ENCODE measurements around the gene KCNQ2. TPM values are rescaled to one million over a fixed set of nuclear protein-coding genes. Genes with fewer than 3 reads are reported as not detected.

KCNQ2 gene
- total RNA-seq, 1 donor from 2014 or later = 157 TPM

- Mint-ChIP-seq H3K27me3 (ENCODE audit: low read depth) (peaks cover 9% of the 10 kb centered on the region), H3K27ac (ENCODE audit: unreplicated experiment) (no peak overlapping the region), H3K4me1 (peaks cover 6% of the 10 kb centered on the region), H3K9me3 (no peaks in the 10 kb centered on the region), H3K36me3 (ENCODE audit: low read depth) (no peaks in the 10 kb centered on the region), H3K4me3 (no peak overlapping the region)
- TF ChIP-seq CTCF (conservative IDR thresholded peaks at IDR 0.05) = no peak
- DNase-seq (ENCODE audit: low read depth, low spot score) = no peak
These were observed 73.5 kb downstream of the KCNQ2 start for GRCh38 chr20:63398744-63399514.

- Mint-ChIP-seq H3K27ac (ENCODE audit: unreplicated experiment) (no peak overlapping the region), H3K9me3 (no peaks in the 10 kb centered on the region), H3K4me3 (no peak overlapping the region), H3K27me3 (ENCODE audit: low read depth) (peaks cover 9% of the 10 kb centered on the region), H3K36me3 (ENCODE audit: low read depth) (no peaks in the 10 kb centered on the region), H3K4me1 (peaks cover 9% of the 10 kb centered on the region)
- no peak for DNase-seq (ENCODE audit: low read depth, low spot score)
- TF ChIP-seq CTCF (conservative IDR thresholded peaks at IDR 0.05) = no peak
These were observed 74.5 kb downstream of the KCNQ2 start for GRCh38 chr20:63397946-63398450.

GRCh38 chr20:63397155-63397843 lies 75.2 kb downstream of the KCNQ2 start:
- TF ChIP-seq CTCF (conservative IDR thresholded peaks at IDR 0.05) = no peak
- no peak for DNase-seq (ENCODE audit: low read depth, low spot score)
- Mint-ChIP-seq H3K27ac (ENCODE audit: unreplicated experiment) (no peak overlapping the region), H3K27me3 (ENCODE audit: low read depth) (peaks cover 9% of the 10 kb centered on the region), H3K4me1 (peaks cover 9% of the 10 kb centered on the region), H3K9me3 (no peaks in the 10 kb centered on the region), H3K36me3 (ENCODE audit: low read depth) (no peaks in the 10 kb centered on the region), H3K4me3 (no peak overlapping the region)

- no peak for TF ChIP-seq CTCF (conservative IDR thresholded peaks at IDR 0.05)
- no peak overlapping the region for H3K27ac Mint-ChIP-seq (ENCODE audit: unreplicated experiment)
- no peaks in the 10 kb centered on the region for H3K36me3 Mint-ChIP-seq (ENCODE audit: low read depth)
- no peak for DNase-seq (ENCODE audit: low read depth, low spot score)
- peaks cover 9% of the 10 kb centered on the region for H3K27me3 Mint-ChIP-seq (ENCODE audit: low read depth)
- H3K9me3 Mint-ChIP-seq = no peaks in the 10 kb centered on the region
- H3K4me1 Mint-ChIP-seq = peaks cover 9% of the 10 kb centered on the region
- H3K4me3 Mint-ChIP-seq = no peak overlapping the region
These were observed 76.2 kb downstream of the KCNQ2 start for GRCh38 chr20:63396300-63396699.

- TF ChIP-seq CTCF (conservative IDR thresholded peaks at IDR 0.05) = no peak
- H3K36me3 Mint-ChIP-seq (ENCODE audit: low read depth) = no peaks in the 10 kb centered on the region
- H3K4me1 Mint-ChIP-seq = peaks cover 9% of the 10 kb centered on the region
These were observed 76.7 kb downstream of the KCNQ2 start for GRCh38 chr20:63395723-63396122.

More at GRCh38 chr20:63395723-63396122, 76.7 kb downstream of the KCNQ2 start:
- H3K9me3 Mint-ChIP-seq = no peaks in the 10 kb centered on the region
- no peak overlapping the region for H3K27ac Mint-ChIP-seq (ENCODE audit: unreplicated experiment)
- no peak overlapping the region for H3K4me3 Mint-ChIP-seq
- peaks cover 9% of the 10 kb centered on the region for H3K27me3 Mint-ChIP-seq (ENCODE audit: low read depth)
- no peak for DNase-seq (ENCODE audit: low read depth, low spot score)
